ENCODE data around the gene ELP4.

Gene ELP4

GRCh38 chr11:31767685-31768084 is 258.1 kb downstream of the ELP4 start:
- no peak for TF ChIP-seq CTCF (IDR thresholded peaks at IDR 0.05; ENCODE audit: insufficient read depth, missing control alignments)

GRCh38 chr11:31768749-31769640 is 259.4 kb downstream of the ELP4 start:
- DNase-seq (ENCODE audit: insufficient read length, low spot score): no peak
- no peak for FAIRE-seq

More at GRCh38 chr11:31767685-31768084, 258.1 kb downstream of the ELP4 start:
- FAIRE-seq: no peak
- no peak for DNase-seq (ENCODE audit: insufficient read length, low spot score)

GRCh38 chr11:31770011-31770700 is 260.6 kb downstream of the ELP4 start:
- no peak for TF ChIP-seq CTCF (IDR thresholded peaks at IDR 0.05; ENCODE audit: insufficient read depth, missing control alignments)
- FAIRE-seq (no peak), DNase-seq (ENCODE audit: insufficient read length, low spot score) (no peak)

More at GRCh38 chr11:31768749-31769640, 259.4 kb downstream of the ELP4 start:
- TF ChIP-seq CTCF (IDR thresholded peaks at IDR 0.05; ENCODE audit: insufficient read depth, missing control alignments): no peak

GRCh38 chr11:31772412-31772811 is 262.8 kb downstream of the ELP4 start:
- TF ChIP-seq CTCF (IDR thresholded peaks at IDR 0.05; ENCODE audit: insufficient read depth, missing control alignments): no peak
- DNase-seq (ENCODE audit: insufficient read length, low spot score) (no peak), FAIRE-seq (no peak)

- FAIRE-seq (no peak), DNase-seq (ENCODE audit: insufficient read length, low spot score) (no peak)
- TF ChIP-seq CTCF (IDR thresholded peaks at IDR 0.05; ENCODE audit: insufficient read depth, missing control alignments): no peak
Measured at GRCh38 chr11:31779374-31779791, 269.8 kb downstream of the ELP4 start.

GRCh38 chr11:31780078-31780477 is 270.5 kb downstream of the ELP4 start:
- no peak for FAIRE-seq
- TF ChIP-seq CTCF (IDR thresholded peaks at IDR 0.05; ENCODE audit: insufficient read depth, missing control alignments): no peak
- no peak for DNase-seq (ENCODE audit: insufficient read length, low spot score)
